GM19099 (cell line): Measurements from ENCODE around the gene IL11RA.

ENCODE experiments used
- POLR2A ChIP-seq: IDR thresholded peaks from 3 replicates; pipeline ENCODE4 v1.6.1; 2011; ENCODE audit warnings: low read depth; ENCODE audit not compliant: insufficient read length; ENCODE audit errors: extremely low read depth

Gene IL11RA

DNA sequence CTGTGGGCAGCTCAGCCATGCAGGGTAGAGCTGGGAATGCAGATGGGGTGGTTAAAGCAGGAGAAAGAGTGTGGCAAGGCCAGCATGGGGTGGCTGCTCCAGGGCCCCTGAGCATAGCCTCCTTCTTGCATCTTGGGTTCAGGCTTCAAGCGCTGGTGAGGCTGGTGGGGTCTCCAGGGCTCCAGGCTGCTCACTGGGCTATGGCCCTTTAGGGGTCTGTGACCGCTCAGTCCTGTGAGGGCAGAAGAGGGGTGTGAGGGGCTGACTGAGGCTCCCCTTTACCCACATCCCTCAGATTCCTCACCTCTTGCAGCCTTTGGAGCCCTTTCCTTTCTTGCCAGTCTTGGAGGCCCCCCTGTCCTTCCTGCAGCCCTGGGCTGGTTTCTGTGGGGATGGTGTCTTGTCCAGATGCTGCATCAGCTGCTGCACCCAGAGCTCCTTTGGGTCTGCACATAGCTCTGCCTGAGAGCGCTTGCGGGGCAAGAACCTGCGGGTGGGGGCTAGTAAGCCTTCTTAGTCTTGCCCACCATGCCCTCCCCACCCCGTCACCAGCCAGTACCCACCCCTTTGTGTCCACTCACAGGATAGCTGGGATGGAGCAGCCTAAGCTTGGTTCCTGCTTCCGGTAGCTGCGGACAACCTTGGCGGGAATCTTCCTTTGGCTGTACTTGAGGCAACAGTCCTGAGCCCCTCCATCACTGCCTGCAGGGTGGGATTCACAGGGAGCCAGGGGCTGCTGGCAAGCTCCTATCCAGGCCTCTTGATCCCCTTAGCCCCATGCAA lies 57.4 kb downstream of the IL11RA start:
- TF ChIP-seq POLR2A, result no peak

DNA sequence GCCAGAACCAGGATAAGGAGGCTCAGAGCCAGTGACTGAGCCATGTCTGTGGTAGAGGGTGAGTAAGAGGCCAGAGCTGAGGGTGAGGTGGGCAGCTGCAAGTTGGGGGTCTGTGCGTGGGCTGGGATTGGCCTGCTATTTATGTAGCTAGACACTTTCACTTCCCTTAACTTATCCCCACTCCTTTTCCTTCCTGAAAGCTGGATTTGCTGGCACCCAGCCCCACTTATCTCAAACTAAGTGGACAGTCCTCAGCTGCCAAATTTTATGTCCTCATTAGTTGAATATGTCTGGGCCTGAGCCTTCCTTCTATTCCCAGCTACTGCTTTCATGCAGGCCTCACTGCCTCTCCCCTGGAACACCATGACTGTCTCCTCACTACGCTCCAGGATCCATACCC lies 58.0 kb downstream of the IL11RA start, which contains the start of gene CCL21:
CCL21 (minus strand) TSS at position 114 of the 400 bp plus-strand sequence; CDS start at position 44, 70 bp downstream.
- no peak for TF ChIP-seq POLR2A
